ENCODE measurements around the gene METTL3. TPM values are rescaled to one million over a fixed set of nuclear protein-coding genes. Genes with fewer than 3 reads are reported as not detected.

Gene METTL3
- total and polyA plus RNA-seq, 2 of the 13 experiments (the other 11 are each of a cell fraction or from before 2014, with no cell fraction given), result 123 to 130 TPM

- TF ChIP-seq TIGD3 (CRISPR knock-in tag; IDR thresholded peaks at IDR 0.05; ENCODE audit: borderline replicate concordance) (no peak), ZNF616 (CRISPR knock-in tag; IDR thresholded peaks at IDR 0.05; ENCODE audit: low read depth) (no peak), NFATC3 (CRISPR knock-in tag; IDR thresholded peaks at IDR 0.05) (no peak), MTA1 (CRISPR knock-in tag; IDR thresholded peaks at IDR 0.05; ENCODE audit: borderline replicate concordance) (no peak), ZNF567 (CRISPR knock-in tag; IDR thresholded peaks at IDR 0.05; ENCODE audit: borderline replicate concordance) (no peak), ZBTB10 (CRISPR knock-in tag; IDR thresholded peaks at IDR 0.05; ENCODE audit: borderline replicate concordance) (peak; percentile 67; the same call in 1 of the 2 replicates), BRF2 (CRISPR knock-in tag; IDR thresholded peaks at IDR 0.05) (0 out of 2 replicates have a peak, but pooled peaks have one; percentile 47), PLRG1 (conservative IDR thresholded peaks at IDR 0.05) (no peak), HNRNPUL1 (IDR thresholded peaks at IDR 0.05; ENCODE audit: low read depth, low read length) (no peak), CREB3 (CRISPR knock-in tag; IDR thresholded peaks at IDR 0.05) (no peak), ZNF225 (CRISPR knock-in tag; IDR thresholded peaks at IDR 0.05) (no peak), ZNF777 (CRISPR knock-in tag; IDR thresholded peaks at IDR 0.05) (no peak), SATB2 (CRISPR knock-in tag; IDR thresholded peaks at IDR 0.05) (no peak), ZBTB14 (CRISPR knock-in tag; IDR thresholded peaks at IDR 0.05) (no peak), ZNF839 (CRISPR knock-in tag; IDR thresholded peaks at IDR 0.05; ENCODE audit: borderline replicate concordance) (no peak), HOXA5 (CRISPR knock-in tag; IDR thresholded peaks at IDR 0.05) (no peak), ZFX (CRISPR knock-in tag; IDR thresholded peaks at IDR 0.05; ENCODE audit: low read depth) (peak; percentile 52), ZNF597 (CRISPR knock-in tag; IDR thresholded peaks at IDR 0.05) (no peak), AGO2 (optimal IDR thresholded peaks at IDR 0.05; ENCODE audit: low read depth, low read length) (no peak)
Observed at GRCh38 chr14:21528381-21529348, 17.5 kb upstream of the METTL3 start (continued).
